Thoracic aorta (tissue), 2 donors: ENCODE results near the gene PDE6B. TPM values are rescaled to one million over a fixed set of nuclear protein-coding genes. Genes with fewer than 3 reads are reported as not detected.
"Not testable (repeated sequence)": the region's sequence is repeated elsewhere in the genome, so short reads cannot be mapped to it uniquely, and the experiment has no call there.

ENCODE experiments used
- ATAC-seq: fragments of 150-250 bp; one replicate; pipeline ENCODE4 v1.8.0; 2017; ENCODE audit warnings: low read depth; ENCODE audit not compliant: insufficient number of reproducible peaks, low FRiP score
- DNase-seq: peaks from one replicate; pipeline ENCODE4 v3.0.0-alpha.2; 2020; ENCODE audit warnings: low spot score
- H3K27ac ChIP-seq, 2 donors: fragments of 200-600 bp; sonication (generic); 1 replicate in 1 of 2; 2 replicates in 1 of 2; pipeline ENCODE4 v1.5.1; 2016; ENCODE audit warnings: mild to moderate bottlenecking in 2 of 2, moderate library complexity in 2 of 2
- H3K27me3 ChIP-seq: fragments of 200-600 bp; sonication (generic); replicated peaks from 2 replicates; pipeline ENCODE4 v1.6.0; 2016; ENCODE audit warnings: mild to moderate bottlenecking; ENCODE audit not compliant: insufficient read depth
- H3K36me3 ChIP-seq: fragments of 200-600 bp; sonication (generic); one replicate; pipeline ENCODE4 v1.5.1; 2016
- H3K4me1 ChIP-seq, 2 donors: fragments of 200-600 bp; sonication (generic); 1 replicate in 1 of 2; 2 replicates in 1 of 2; pipeline versions ENCODE4 v1.5.1 to v1.6.0; 2016; ENCODE audit warnings: low read depth in 2 of 2, mild to moderate bottlenecking in 1 of 2; ENCODE audit not compliant: control insufficient read depth in 1 of 2
- H3K4me3 ChIP-seq: fragments of 200-600 bp; sonication (generic); 2 replicates; pipeline ENCODE4 v1.5.1; 2016; ENCODE audit warnings: mild to moderate bottlenecking
- H3K9me3 ChIP-seq: fragments of 200-600 bp; sonication (generic); 2 replicates; pipeline ENCODE4 v1.5.1; 2016
- total RNA-seq, 2 donors: library from RNA; depleted of rRNA; stranded (reverse); fragments of >200 nt; gene quantifications; one replicate each; pipeline versions ENCODE4 v1.1.0 to v1.2.3, GENCODE V29; 2016
- TF ChIP-seq, protein P1 (sequence below): fragments of 200-600 bp; sonication (generic); IDR thresholded peaks from one replicate; pipeline ENCODE4 v1.5.1; 2019; ENCODE audit warnings: antibody characterized with exemption

Gene PDE6B
- total RNA-seq, 2 donors from 2014 or later, result 1.8 to 3.6 TPM

DNA sequence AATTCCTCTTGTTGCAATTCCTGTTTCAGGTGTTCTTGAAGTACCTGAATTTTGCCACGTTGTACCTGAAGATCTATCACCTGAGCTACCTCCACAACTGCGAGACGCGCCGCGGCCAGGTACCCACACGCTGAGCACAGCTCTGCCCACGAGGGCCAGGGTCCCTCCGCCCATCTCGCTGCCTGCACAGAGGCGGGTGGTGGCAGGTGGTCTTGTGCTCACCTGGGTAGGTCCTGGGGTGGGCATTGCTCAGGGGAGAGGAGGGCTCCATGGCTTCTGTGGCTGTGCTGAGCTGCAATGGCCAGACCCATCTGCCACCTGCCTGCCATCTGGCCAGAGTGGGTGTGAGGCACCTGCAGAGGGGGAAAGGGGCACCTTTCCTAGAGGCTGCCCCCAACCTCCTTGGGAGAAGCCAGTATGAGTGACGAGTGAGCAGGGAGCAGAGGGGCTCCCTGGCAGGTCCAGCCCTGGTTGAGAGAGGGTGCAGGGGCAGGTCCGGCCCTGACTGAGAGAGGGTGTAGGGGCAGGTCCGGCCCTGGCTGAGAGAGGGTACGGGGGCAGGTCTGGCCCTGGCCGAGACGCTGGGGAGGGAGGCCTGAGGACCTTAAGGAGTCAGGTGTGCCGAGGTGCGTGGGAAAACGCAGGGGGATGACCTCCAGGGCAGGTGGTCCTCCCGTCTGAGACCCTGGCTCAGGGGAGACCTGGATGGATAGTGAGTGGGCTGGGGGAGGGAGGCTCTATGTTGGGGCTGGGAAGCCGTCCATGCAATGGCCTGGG, 10.7 kb downstream of the PDE6B start:
- no peak for ATAC-seq
- Histone ChIP-seq H3K36me3 (no peaks in the 10 kb centered on the region), H3K27ac (no peak overlapping the region), H3K9me3 (no peaks in the 10 kb centered on the region), H3K4me1 (no peaks in the 10 kb centered on the region), H3K4me3 (no peak overlapping the region), H3K27me3 (no peaks in the 10 kb centered on the region)
- no peak for DNase-seq
- TF ChIP-seq, protein P1, sequence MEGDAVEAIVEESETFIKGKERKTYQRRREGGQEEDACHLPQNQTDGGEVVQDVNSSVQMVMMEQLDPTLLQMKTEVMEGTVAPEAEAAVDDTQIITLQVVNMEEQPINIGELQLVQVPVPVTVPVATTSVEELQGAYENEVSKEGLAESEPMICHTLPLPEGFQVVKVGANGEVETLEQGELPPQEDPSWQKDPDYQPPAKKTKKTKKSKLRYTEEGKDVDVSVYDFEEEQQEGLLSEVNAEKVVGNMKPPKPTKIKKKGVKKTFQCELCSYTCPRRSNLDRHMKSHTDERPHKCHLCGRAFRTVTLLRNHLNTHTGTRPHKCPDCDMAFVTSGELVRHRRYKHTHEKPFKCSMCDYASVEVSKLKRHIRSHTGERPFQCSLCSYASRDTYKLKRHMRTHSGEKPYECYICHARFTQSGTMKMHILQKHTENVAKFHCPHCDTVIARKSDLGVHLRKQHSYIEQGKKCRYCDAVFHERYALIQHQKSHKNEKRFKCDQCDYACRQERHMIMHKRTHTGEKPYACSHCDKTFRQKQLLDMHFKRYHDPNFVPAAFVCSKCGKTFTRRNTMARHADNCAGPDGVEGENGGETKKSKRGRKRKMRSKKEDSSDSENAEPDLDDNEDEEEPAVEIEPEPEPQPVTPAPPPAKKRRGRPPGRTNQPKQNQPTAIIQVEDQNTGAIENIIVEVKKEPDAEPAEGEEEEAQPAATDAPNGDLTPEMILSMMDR, result no peak

DNA sequence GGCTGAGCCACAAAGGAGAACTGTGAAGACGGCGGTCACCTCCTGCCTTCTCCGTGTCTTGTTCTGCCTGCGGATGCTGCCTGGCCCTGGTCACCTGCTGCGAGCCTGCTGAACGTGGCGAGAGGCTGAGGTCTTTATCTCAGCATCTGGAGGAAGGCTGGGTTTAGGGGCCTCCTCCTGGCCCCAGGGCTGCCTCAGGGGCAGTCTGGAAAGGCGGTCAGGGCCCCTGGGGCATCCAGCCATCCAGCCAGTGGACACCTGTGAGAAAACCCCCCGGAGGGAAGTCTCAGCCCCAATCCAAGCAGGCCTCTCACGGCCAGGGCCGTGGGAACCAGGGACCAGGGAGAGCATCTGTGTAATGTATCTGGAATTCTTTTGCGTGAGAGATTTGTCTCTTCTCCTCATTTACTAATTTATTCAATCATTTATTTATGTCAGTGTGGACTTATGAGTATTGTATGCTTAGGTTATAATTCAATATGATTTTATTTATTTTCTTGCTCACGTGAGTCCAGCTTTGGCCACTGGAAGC, 11.3 kb downstream of the PDE6B start:
- TF ChIP-seq, protein P1, result no peak
- DNase-seq (no peak), ATAC-seq (no peak)
- no peak overlapping the region for H3K27ac ChIP-seq
- H3K9me3 ChIP-seq, result peaks cover 4% of the 10 kb centered on the region
- H3K27me3 ChIP-seq, result no peaks in the 10 kb centered on the region
- no peak overlapping the region for H3K4me3 ChIP-seq
- H3K36me3 ChIP-seq, result no peaks in the 10 kb centered on the region
- H3K4me1 ChIP-seq, result no peaks in the 10 kb centered on the region

DNA sequence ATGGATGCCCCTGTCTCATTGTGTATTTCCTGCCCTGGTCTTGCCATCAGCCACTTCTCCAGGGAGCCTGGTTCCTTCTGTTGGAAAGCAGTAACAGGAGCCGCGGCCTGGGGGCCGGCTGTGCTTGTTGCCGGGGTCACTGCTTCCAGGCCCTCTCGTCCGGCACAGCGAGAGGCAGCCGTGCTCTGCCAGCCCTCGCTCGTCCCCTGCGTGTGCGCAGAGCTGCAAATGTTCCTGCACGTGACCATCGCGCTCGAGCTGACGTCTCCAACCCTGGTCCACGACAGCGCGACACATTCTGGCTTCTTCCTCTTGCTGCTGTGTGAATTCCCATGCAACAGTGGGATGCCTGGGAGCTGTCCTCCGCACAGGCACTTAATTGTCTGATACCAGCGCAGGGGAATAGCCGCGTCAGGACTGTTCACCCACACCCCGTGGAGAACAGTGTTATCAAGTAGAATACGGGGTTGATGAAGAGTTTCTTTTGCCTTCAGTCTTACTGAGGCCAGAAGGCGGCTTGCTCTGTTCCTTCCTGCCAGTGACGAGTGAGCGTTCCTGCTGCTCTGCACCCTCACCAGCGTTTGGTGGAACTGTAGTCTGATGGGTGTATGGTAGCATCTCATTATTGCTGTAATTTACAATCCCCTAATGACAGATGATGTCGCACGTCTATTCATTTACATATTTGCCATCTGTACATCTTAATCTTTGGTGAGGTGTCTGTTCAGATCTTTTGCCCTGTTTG, 12.3 kb downstream of the PDE6B start:
- ATAC-seq (no peak), DNase-seq (no peak)
- H3K27me3 ChIP-seq, result no peaks in the 10 kb centered on the region
- peaks cover 9% of the 10 kb centered on the region for H3K9me3 ChIP-seq
- TF ChIP-seq, protein P1, result no peak
- no peaks in the 10 kb centered on the region for H3K36me3 ChIP-seq
- no peak overlapping the region for H3K4me3 ChIP-seq
- no peaks in the 10 kb centered on the region for H3K4me1 ChIP-seq
- no peak overlapping the region for H3K27ac ChIP-seq

DNA sequence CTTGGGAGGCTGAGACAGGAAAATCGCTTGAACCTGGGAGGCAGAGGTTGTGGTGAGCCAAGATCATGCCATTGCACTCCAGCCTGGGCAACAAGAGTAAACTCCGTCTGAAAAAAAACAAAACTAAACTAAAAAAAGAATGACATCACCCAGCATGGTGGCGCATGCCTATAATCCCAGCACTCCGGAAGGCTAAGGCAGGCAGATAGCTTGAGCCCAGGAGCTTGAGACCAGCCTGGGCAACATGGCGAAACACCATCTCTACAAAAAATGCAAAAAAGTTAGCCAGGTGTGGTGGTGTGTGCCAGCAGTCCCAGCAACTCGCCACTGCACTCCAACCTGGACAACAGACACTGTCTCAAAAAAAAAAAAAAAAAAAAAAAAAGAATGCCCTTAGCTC, 17.0 kb downstream of the PDE6B start:
- H3K4me3 ChIP-seq, H3K27ac ChIP-seq, H3K4me1 ChIP-seq, H3K36me3 ChIP-seq, H3K9me3 ChIP-seq, H3K27me3 ChIP-seq, DNase-seq, ATAC-seq: not testable (repeated sequence)

DNA sequence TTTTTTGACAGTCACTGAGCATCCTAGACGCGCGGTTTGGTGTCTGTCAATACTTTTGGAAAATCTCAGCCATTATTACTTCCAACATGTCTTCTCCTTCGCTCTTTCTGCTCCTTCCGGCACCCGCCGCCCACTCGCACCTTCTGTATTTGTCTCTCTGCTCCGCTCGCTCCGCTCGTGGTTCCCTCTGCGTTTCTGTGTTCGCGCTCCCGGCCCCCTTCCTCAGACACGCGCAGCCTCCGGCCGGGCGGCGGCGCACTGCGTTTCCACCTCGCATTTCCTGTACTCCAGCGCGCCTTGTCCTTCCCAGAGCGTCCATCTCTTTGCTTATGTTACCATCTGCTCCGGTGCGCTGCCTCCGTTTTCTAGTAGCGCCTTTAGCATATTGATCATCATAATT, 21.1 kb downstream of the PDE6B start:
- Histone ChIP-seq H3K27me3 (no peaks in the 10 kb centered on the region), H3K4me3 (no peak overlapping the region), H3K9me3 (peaks cover 8% of the 10 kb centered on the region), H3K27ac (no peak overlapping the region), H3K36me3 (no peaks in the 10 kb centered on the region), H3K4me1 (no peaks in the 10 kb centered on the region)
- TF ChIP-seq, protein P1, result no peak
- ATAC-seq (no peak), DNase-seq (no peak)
